Islet precursor cell (in vitro differentiated cells): ENCODE data around the gene GCNT2.
A peak's percentile ranks its signal among the peaks of the same experiment; 100 is the strongest.
"Not testable (repeated sequence)": the region's sequence is repeated elsewhere in the genome, so short reads cannot be mapped to it uniquely, and the experiment has no call there.

ENCODE experiments used
- DNase-seq: peaks from one replicate; pipeline ENCODE4 v3.0.0-alpha.2; 2018

GCNT2 gene

GRCh38 chr6:10521104-10521808 is at the start of gene GCNT2:
TSS of gene GCNT2 (plus strand) at chr6:10521351. CDS start at chr6:10528912, 7,561 bp downstream.
- peak; percentile 98 for DNase-seq

GRCh38 chr6:10472634-10473033 is 48.5 kb upstream of the GCNT2 start:
- no peak for DNase-seq

- DNase-seq, result no peak
Measured at GRCh38 chr6:10478187-10479040, 42.7 kb upstream of the GCNT2 start.

GRCh38 chr6:10479939-10480700 is 41.0 kb upstream of the GCNT2 start:
- no peak for DNase-seq

GRCh38 chr6:10481101-10481500 is 40.0 kb upstream of the GCNT2 start:
- no peak for DNase-seq

- no peak for DNase-seq
Measured at GRCh38 chr6:10482636-10483257, 38.4 kb upstream of the GCNT2 start.

- DNase-seq, result no peak
Measured at GRCh38 chr6:10484912-10485311, 36.2 kb upstream of the GCNT2 start.

GRCh38 chr6:10485406-10485805 is 35.7 kb upstream of the GCNT2 start:
- no peak for DNase-seq

GRCh38 chr6:10486215-10486614 is 34.9 kb upstream of the GCNT2 start:
- DNase-seq, result peak; percentile 67

GRCh38 chr6:10486944-10487588 is 34.1 kb upstream of the GCNT2 start:
- not testable (repeated sequence) for DNase-seq

GRCh38 chr6:10487668-10488327 is 33.4 kb upstream of the GCNT2 start:
- peak; percentile 68 for DNase-seq

- DNase-seq, result no peak
Measured at GRCh38 chr6:10491463-10491862, 29.7 kb upstream of the GCNT2 start.

- not testable (repeated sequence) for DNase-seq
Measured at GRCh38 chr6:10491905-10492304, 29.2 kb upstream of the GCNT2 start.

GRCh38 chr6:10495029-10495428 is 26.1 kb upstream of the GCNT2 start:
- DNase-seq, result no peak

- no peak for DNase-seq
Measured at GRCh38 chr6:10505529-10505928, 15.6 kb upstream of the GCNT2 start.

- no peak for DNase-seq
Measured at GRCh38 chr6:10507298-10507697, 13.9 kb upstream of the GCNT2 start.

GRCh38 chr6:10507715-10508114 is 13.4 kb upstream of the GCNT2 start:
- DNase-seq, result no peak

- DNase-seq, result peak; percentile 85
Measured at GRCh38 chr6:10510592-10511367, 10.4 kb upstream of the GCNT2 start.

- no peak for DNase-seq
Measured at GRCh38 chr6:10511477-10511876, 9.7 kb upstream of the GCNT2 start.

- DNase-seq, result no peak
Measured at GRCh38 chr6:10513544-10513943, 7.6 kb upstream of the GCNT2 start.
